Measurements from ENCODE around the gene TCAF1.

TCAF1 gene, protein sequence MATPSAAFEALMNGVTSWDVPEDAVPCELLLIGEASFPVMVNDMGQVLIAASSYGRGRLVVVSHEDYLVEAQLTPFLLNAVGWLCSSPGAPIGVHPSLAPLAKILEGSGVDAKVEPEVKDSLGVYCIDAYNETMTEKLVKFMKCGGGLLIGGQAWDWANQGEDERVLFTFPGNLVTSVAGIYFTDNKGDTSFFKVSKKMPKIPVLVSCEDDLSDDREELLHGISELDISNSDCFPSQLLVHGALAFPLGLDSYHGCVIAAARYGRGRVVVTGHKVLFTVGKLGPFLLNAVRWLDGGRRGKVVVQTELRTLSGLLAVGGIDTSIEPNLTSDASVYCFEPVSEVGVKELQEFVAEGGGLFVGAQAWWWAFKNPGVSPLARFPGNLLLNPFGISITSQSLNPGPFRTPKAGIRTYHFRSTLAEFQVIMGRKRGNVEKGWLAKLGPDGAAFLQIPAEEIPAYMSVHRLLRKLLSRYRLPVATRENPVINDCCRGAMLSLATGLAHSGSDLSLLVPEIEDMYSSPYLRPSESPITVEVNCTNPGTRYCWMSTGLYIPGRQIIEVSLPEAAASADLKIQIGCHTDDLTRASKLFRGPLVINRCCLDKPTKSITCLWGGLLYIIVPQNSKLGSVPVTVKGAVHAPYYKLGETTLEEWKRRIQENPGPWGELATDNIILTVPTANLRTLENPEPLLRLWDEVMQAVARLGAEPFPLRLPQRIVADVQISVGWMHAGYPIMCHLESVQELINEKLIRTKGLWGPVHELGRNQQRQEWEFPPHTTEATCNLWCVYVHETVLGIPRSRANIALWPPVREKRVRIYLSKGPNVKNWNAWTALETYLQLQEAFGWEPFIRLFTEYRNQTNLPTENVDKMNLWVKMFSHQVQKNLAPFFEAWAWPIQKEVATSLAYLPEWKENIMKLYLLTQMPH

DNA sequence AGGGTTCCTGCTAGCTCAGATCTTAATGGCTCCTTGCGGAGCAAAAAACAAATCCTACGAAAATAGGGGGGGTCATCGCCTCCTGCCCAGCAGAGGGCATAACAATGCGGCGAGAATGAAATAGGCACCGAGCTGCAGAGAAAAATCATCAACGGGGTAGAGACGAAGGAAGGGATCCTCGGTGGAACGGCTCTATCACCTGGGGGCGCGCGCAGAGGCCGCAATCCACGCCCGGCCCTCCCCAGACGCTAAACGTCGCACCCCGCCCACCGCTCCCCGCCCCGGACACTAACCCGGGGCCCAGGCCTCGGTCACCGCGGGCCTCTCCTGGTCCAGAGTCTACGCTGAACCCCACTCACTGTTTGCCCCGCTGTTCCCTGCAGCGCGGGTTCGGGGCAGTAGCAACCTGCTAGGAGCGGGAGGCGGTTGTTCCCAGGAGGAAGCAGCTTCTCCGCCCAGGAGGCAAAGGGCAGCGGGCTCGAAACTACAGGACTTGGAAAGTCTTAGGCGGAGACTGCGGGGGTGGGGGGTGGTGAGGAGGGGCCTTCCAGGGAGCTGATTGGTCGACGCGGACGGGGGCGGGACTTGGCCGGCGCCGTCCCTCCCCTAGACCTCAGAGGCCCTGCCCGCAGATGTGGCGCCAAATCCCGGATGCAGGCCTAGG, at the start of gene TCAF1:
TCAF1 (minus strand) TSS at position 509 of the 664 bp plus-strand sequence. CDS start 25,568 bp downstream, outside the sequence.
- peak; percentile 88 for DNase-seq (ENCODE audit: extremely low spot score, insufficient read length, low read depth)

DNA sequence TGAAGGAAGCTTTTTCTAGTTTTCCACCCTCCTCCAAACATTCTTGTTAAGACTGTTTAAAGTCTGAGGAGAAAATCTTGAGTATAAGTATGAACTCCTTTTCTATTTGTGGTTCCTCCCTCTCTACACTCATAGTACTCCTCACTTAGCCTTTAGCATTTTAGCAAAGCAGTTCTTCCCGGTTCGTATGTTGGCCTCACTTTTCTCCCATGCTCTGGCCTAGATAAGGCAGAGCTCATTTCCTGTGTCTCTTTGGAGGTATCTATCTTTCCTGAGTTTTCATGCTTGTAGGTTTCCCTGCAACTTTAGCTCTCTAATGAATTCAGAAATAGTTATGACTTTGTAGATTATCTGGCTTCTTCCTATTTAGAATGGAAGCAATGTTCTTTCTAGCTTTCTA, 46.8 kb upstream of the TCAF1 start:
- FAIRE-seq (no peak), DNase-seq (ENCODE audit: extremely low spot score, insufficient read length, low read depth) (no peak)

More for the DNA sequence above, at the start of gene TCAF1:
- peak; percentile 79 for FAIRE-seq

DNA sequence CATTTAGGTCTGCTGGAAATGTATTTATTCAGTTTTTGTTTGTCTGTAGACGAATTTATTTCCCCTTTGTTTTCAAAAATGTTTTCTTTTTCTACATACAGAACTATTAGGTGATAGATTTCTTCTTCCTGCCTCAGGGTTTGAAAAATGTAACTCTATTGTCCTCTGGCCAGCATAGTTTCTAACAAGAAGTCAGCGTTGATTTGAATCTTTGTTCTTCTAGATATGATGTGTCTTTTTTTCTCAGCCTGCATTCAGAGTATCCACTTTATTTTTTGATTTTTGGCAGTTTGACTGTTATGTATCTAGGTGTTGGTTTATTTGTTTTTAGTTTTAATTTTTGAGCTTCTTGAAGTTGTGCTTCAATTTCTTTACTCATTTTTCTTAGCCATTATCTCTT, 45.1 kb upstream of the TCAF1 start:
- DNase-seq (ENCODE audit: extremely low spot score, insufficient read length, low read depth) (no peak), FAIRE-seq (no peak)

DNA sequence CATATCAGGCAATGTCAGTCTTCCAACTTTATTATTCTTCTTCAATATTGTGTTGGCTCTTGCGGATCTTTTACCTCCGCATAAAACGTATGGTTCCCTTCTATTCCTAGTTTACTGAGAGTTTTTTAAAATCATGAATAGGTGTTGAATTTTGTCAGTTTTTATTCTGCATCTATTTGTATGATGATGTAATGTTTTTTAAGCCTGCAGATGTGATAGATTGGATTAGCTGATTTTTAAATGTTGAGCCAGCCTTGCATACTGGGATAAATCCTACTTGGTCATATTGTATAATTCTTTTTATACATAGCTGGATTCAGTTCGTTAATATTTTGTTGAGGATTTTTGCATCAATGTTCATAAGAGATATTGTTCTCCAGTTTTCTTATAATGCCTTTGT, 43.4 kb upstream of the TCAF1 start:
- no peak for FAIRE-seq

DNA sequence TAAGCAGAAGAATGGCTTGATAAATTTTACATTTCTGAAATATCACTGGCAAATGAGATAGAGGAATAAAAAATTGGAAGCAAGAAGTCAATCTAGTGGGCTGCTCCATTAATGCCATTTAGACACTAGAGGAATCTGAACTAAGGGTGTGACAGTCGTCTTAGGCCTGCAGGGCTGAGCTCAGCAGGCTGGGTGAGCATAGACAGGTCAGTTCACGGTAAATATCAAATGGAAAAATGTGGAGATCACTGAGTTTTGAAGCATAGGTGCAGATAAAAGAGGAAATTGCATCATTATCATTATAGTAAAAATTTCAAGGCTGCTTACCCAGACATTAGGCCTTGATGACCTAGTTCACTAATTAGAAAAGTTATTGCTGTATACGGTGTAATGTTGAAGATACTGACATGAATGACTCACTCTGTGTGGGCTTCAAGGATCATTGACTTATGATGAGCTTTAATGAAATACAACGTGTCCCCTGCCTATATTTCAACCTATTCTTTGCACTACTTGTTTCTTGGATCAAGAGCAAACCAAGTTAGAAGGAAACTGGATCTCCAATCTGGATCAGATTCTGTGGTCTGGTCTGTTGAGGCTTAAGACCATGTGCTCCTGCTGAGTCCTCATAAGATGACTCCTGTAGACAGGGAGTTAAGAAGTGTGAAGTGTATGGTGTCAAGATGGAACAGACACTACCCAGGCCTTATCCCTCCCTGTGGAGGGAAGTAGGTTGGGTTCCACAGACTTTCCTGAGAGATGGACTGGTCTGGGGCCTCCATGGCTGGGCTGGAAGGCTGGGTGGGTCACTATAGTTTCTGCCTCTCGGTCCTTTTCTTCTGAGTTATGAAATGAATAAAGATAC, 36.6 kb upstream of the TCAF1 start:
- no peak for DNase-seq (ENCODE audit: extremely low spot score, insufficient read length, low read depth)
- FAIRE-seq = no peak

More for the DNA sequence above, 43.4 kb upstream of the TCAF1 start:
- no peak for DNase-seq (ENCODE audit: extremely low spot score, insufficient read length, low read depth)

DNA sequence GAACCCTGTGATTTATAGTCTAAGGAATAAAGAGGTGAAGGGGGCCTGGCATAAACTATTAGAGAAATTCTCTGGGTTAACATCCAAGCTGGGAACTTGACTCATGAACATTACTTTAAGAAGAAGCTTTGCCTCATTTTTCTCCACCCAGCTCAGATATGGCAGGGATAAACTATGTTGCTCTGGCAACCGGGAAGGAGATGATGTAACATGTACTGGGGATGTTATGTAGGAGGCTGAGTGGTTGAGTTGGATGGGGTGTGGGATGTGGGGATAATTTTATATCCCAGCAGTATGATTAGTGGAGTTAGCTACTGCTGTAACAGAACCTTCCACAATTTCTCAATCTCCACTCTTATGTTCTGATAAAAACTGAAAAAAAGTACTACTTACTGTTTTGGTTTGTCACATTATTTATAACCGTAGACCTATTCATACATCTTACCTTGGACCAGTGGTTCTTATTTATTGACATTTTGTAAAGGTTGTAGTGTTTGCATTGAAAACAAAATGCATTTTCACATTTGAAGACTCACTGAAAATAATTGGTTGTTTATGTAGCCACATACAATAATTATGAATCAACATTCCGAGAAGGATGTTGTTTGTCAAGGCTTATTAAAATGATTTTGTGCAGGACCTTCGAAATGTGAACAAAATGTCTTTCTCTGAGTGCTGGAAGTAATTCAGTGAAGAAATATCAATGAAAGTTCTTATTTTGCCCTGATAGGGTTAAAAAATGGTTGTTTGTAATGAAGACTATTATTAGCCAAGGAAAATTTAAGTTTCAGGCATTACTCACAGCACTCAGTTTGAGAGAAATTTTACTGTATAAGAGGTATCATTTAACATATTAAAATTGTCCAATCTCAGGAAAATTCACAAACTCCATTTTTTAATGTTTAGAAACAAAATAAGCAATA, 34.4 kb upstream of the TCAF1 start:
- DNase-seq (ENCODE audit: extremely low spot score, insufficient read length, low read depth) (no peak), FAIRE-seq (no peak)

DNA sequence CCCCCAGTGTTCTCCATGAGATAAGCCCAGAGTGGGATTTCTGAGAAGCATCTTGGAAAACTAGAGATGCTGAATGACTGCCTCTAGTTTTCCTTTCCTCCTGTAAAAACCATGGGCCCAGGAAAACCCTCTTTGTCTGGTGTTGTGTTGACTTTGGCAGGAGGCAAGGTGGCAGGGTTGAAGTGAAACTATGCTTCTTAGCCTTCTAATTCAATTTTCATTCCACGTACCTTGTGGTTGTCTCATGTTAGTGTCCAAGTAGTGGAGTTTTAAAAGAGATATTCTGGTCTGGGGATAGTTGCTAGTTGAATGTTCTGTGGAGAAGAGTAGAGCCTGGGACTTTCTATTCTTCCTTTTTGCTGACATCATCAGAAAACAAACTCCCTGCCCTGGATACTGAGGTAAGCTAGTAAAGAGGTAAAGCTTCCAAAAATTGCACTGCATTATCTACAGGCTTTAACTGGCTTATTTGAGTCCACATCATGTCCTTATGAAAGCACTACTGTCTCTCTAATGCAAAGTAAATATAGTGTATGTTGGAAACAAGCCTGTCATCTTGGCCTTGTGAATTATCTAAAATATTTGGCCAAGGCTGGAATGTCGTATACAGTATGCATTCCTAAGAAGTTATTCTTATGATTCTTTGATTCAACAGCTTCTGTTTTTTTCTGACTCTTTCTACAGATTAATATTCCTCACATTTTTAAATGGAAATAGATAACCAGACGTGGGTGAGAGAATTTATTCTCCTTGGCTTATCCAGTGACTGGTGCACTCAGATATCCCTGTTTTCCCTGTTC, 32.8 kb upstream of the TCAF1 start, which contains the start of gene OR2F2:
OR2F2 (plus strand) TSS at position 708 of the 800 bp plus-strand sequence; CDS start at position 708, 0 bp downstream.
- no peak for FAIRE-seq

DNA sequence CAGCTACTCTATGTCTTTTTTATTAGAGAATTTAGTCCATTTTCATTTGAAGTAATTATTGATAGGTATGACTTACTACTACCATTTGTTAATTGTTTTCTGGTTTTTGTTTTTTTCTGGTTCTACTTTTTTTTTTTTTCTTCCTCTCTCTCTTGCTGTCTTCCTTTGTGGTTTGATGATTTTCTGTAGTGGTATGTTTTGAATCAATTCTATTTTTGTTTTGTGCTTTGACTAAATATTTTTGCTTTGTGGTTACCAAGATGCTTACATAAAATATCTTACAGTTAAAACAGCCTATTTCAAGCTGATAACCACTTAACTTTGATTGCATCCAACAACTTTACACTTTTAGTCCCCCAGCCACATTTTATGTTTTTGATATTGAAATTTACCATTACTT, 29.8 kb upstream of the TCAF1 start:
- DNase-seq (ENCODE audit: extremely low spot score, insufficient read length, low read depth) (no peak), FAIRE-seq (no peak)

More for the DNA sequence above, 32.8 kb upstream of the TCAF1 start, which contains the start of gene OR2F2:
- DNase-seq (ENCODE audit: extremely low spot score, insufficient read length, low read depth) = no peak

DNA sequence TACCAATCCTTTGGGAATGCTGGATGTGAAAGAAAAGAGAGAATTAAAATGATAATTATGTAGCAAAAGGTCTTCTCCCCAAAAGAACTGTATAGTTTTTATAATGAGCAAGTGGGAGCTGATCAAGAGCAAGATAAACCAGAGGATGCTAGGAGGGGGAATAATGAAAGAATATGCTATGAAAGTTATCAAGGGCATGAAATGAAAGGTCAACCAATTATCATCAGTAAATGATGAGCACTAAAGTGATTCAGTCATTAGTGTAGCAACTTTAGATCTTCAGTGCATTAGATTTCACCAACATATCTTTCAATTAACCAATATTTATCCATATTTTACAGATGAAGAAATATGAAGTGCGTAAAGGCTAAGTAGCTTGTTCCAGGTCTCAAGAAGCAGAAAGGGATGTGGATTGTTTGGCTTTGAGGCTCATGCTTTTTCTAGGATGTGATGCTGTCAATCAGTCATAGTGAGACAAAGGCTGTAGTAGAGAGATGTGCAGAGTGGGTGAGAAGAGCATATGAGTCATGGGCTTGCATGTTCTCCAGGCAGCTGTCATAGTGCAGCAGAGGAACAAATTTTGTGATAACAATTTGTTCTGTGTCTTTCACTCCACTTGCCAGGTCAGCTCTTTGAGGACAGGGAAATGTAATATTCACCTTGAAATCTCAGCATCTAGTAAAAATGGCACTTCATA, 27.4 kb upstream of the TCAF1 start:
- DNase-seq (ENCODE audit: extremely low spot score, insufficient read length, low read depth) (no peak), FAIRE-seq (no peak)

DNA sequence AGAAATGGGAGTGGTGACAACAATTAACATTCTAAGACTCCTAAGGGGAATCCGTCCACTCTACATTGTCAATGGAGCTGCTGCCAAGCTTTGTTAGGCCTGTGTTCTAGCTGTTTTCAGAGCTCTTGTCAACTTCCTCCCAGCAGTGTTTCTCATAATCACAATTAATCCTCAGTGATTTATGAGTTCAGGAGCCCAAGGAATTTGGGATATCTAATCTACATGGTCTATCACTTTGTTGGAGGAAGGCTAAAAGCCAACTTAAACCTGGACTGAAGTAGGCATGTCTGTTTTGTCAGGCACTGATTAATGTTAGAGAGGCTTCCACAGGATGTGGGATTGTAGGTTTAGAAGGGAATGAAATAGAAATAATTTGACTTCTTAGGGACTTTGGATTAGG, 22.9 kb upstream of the TCAF1 start:
- no peak for DNase-seq (ENCODE audit: extremely low spot score, insufficient read length, low read depth)
- no peak for FAIRE-seq

DNA sequence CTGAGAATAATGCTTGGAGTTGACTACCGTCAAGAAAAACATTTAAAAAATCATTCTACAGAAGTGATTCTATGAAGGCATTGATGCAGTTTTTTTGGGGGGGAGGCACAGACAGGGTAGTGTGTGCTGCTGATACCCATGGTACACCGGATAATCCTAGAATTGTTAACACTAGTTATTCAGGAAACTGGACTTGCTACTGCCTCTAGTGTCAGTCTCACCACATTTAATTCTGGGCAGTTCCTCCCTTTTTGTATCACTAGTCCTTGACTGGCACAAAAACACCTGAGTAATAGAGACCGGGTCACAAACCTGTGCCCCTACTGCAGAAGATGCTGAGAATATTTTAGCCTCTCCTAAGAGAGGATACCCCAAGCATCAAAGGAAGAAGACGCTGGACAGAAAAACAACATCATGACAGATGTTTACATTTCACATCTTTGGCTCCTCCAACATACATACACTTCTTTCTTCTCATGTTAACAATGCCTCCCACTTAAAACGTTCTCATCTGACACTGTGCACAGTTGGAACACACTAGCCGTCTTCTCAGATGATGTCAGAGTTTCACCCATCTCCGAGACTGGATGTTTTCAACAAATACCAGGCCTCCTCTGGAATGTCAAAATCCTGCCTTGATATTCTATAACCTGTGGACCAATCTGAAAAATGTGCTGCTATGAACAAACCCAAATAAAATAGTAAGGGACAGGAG, 13.1 kb upstream of the TCAF1 start:
- FAIRE-seq = no peak
- no peak for DNase-seq (ENCODE audit: extremely low spot score, insufficient read length, low read depth)

DNA sequence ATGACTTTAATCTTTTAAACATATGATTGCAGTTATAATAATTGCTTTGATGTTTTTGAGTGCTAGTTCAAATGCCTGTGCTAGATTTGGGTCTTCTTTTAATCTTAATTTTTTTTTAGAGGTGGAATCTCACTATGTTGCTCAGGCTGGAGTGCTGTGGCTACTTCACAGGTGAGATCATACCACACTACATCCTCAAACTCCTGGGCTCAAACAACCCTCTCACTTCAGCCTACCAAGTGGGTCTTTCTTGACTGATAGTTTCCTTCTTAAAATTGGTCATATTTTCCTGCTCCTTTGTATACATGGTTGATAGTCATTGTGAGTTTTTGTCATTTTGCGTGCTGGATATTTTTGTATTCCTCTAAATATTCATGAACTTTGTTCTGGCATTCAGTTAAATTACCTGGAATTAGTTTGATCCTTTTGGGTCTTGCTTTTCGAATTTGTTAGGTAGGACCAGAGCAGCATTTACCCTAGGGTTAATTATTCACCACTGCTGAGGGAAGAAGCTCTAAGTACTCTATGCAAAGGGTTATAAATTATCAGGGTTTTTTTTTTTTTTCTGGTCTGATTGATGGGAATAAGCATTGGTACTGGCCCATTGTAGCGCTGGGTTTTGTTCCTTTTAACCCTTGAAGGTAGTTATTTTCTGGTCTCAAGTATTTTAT, 12.1 kb upstream of the TCAF1 start:
- no peak for DNase-seq (ENCODE audit: extremely low spot score, insufficient read length, low read depth)
- FAIRE-seq = no peak

DNA sequence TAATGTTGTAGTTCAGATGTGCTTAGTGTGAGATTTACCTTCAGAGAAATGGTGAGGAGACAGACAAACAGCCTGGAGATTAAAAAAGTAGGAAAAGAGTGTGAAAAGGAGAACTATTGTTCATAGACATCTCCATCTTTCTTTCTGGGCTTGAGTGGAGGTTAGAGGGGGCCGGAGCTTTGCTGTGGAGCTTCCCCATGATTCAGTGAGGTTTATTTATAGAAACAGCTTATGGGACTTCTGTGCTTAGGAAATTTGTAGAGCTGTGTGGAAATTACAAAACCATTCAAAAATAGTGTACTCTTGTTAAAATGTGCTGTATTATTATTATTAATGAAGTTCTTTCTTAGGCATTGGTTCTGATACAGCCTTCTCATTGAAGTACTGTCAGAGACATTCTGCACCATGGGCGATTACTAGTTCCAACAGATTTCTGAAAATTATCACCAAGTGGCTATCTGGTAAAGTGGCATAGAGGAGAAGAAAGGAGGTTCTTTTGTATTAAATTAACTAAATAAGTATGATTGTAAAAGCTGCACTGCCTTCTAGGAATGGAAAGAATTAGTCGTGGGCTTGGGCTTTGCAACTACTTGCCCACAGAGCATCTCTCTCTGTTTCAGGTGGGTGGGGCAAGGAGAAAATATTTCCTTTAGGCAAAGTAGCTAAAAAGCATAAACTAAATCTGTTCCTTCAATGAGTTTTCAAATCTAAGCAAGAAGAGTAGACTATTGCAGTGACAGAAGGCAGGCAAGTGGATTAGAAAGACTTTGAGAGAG, 8.7 kb upstream of the TCAF1 start:
- FAIRE-seq (no peak), DNase-seq (ENCODE audit: extremely low spot score, insufficient read length, low read depth) (no peak)

DNA sequence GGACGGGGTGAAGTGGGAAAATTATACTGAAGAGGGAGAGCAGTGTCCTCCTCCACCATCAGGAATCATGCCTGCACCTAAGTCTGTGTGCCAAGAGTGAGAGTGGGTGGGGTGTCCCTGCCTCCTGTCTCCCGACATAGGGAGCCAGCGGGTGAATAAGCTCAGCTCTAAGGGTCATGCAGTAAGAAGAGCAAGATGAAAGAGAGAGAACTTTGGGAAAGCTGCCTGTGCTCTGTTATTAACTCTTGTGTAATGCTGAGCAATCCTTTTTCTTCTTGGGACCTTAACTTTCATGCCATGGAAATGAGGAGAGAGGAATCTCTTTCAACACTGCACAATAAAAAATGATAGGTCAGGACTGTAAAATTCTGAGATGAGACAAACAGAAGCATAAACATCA, 7.9 kb upstream of the TCAF1 start:
- no peak for DNase-seq (ENCODE audit: extremely low spot score, insufficient read length, low read depth)
- FAIRE-seq = no peak

DNA sequence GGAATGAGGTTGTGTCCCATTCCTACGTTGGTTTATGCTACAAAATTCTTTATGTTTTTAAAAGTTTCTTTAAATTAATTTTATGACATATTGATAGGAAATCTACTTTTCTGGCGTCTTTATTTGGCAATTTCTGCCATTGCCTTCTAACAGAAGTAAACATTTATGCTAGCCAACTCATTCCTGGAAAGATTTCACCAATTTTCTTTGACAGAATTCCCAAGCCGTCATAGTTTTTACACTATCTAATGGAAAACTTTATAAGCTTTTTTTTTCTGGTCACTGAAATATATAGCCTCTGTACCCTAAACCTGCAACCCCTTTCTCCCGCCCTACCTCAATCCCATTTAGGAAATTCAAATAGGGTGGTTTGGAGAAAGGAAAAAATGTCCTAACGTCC, 6.1 kb upstream of the TCAF1 start:
- FAIRE-seq (no peak), DNase-seq (ENCODE audit: extremely low spot score, insufficient read length, low read depth) (no peak)
